ENCODE measurements around the gene LCN12.

Gene LCN12

GRCh38 chr9:136961279-136962065, 9.4 kb downstream of the LCN12 start:
- H3K4me3 ChIP-seq (ENCODE audit: low read depth, low read length): no peak overlapping the region
- TF ChIP-seq, protein P1, sequence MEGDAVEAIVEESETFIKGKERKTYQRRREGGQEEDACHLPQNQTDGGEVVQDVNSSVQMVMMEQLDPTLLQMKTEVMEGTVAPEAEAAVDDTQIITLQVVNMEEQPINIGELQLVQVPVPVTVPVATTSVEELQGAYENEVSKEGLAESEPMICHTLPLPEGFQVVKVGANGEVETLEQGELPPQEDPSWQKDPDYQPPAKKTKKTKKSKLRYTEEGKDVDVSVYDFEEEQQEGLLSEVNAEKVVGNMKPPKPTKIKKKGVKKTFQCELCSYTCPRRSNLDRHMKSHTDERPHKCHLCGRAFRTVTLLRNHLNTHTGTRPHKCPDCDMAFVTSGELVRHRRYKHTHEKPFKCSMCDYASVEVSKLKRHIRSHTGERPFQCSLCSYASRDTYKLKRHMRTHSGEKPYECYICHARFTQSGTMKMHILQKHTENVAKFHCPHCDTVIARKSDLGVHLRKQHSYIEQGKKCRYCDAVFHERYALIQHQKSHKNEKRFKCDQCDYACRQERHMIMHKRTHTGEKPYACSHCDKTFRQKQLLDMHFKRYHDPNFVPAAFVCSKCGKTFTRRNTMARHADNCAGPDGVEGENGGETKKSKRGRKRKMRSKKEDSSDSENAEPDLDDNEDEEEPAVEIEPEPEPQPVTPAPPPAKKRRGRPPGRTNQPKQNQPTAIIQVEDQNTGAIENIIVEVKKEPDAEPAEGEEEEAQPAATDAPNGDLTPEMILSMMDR (IDR thresholded peaks at IDR 0.05; ENCODE audit: low read depth, low read length): no peak

GRCh38 chr9:136962163-136962562, 10.1 kb downstream of the LCN12 start:
- TF ChIP-seq, protein P1 (IDR thresholded peaks at IDR 0.05; ENCODE audit: low read depth, low read length): no peak
- no peak overlapping the region for H3K4me3 ChIP-seq (ENCODE audit: low read depth, low read length)

- TF ChIP-seq, protein P1 (IDR thresholded peaks at IDR 0.05; ENCODE audit: low read depth, low read length): no peak
- no peak overlapping the region for H3K4me3 ChIP-seq (ENCODE audit: low read depth, low read length)
These were observed 10.7 kb downstream of the LCN12 start for GRCh38 chr9:136962701-136963248.

DNA sequence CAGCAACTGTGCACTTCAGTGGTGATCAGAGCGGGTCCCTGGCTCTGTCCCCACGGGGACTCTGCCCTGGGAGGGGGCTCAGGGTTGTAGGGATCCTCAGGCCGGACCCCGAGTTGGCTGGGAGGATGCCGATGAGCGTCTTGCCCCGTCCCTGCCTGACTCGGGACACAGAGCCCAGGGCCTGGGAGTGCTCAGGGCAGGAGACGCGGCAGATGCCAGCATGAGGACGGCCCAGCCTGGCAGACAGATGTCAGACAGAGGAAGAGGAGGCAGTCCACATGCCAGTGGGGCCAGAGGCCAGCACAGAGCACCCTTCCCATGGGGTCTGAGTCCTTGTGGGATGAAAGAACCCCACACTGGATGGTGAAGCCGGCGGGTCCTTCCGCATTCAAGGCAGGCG, 11.3 kb downstream of the LCN12 start:
- no peak overlapping the region for H3K4me3 ChIP-seq (ENCODE audit: low read depth, low read length)
- TF ChIP-seq, protein P1 (IDR thresholded peaks at IDR 0.05; ENCODE audit: low read depth, low read length): no peak

- no peak overlapping the region for H3K4me3 ChIP-seq (ENCODE audit: low read depth, low read length)
- TF ChIP-seq, protein P1 (IDR thresholded peaks at IDR 0.05; ENCODE audit: low read depth, low read length): no peak
These were observed 11.7 kb downstream of the LCN12 start for GRCh38 chr9:136963751-136964150.

- TF ChIP-seq, protein P1 (IDR thresholded peaks at IDR 0.05; ENCODE audit: low read depth, low read length): no peak
- H3K4me3 ChIP-seq (ENCODE audit: low read depth, low read length): no peak overlapping the region
These were observed 12.2 kb downstream of the LCN12 start for GRCh38 chr9:136964171-136964689.

- H3K4me3 ChIP-seq (ENCODE audit: low read depth, low read length): no peak overlapping the region
These were observed 12.9 kb downstream of the LCN12 start for GRCh38 chr9:136964833-136965422.

More at GRCh38 chr9:136964833-136965422, 12.9 kb downstream of the LCN12 start:
- TF ChIP-seq, protein P1 (IDR thresholded peaks at IDR 0.05; ENCODE audit: low read depth, low read length): no peak
